ENCODE data around the gene NUBP2. TPM values are rescaled to one million over a fixed set of nuclear protein-coding genes. Genes with fewer than 3 reads are reported as not detected.

Gene NUBP2
- total RNA-seq, 1 experiment from 2014 or later = 50.1 TPM

DNA sequence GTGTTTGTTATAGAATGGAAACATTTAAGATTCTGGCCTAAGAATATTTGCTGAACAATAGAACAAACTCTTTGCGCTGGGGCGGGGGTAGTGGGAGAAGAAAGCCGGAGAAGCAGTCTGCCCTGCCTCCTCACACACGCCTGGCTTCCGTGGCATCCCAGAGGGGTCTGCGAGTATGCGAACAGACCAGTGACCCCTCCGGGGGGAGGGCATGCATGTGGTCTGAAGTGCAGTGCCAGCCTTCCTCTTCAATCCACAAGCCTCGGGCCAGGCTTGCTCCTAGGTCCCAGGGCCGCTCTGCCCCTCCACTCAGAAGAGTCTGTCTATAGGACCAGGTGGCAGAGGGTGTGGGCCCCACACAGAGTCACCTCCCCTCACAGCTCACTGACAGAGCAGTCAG is 24.9 kb downstream of the NUBP2 start:
- no peak for DNase-seq (ENCODE audit: low read depth)

DNA sequence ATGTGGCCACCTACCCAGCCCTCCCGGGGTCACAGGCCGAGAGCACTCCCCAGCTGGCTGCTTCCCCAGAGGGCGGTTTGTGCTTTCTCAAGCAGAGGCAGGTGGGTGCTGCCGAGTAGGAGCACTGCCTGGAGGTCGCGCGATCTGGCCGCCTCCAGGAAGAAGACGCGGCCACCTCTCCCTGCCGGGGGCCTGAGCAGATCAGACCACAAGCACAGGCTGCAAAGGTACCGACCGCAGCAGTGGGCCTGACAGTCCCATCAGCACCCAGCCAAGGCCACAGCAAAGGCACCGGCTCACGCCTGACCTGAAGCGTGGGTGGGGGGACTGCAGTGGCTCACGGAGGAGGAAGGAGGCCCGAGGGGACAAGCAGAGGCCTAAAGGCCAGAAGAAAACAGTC is 25.9 kb downstream of the NUBP2 start:
- no peak for DNase-seq (ENCODE audit: low read depth)

DNA sequence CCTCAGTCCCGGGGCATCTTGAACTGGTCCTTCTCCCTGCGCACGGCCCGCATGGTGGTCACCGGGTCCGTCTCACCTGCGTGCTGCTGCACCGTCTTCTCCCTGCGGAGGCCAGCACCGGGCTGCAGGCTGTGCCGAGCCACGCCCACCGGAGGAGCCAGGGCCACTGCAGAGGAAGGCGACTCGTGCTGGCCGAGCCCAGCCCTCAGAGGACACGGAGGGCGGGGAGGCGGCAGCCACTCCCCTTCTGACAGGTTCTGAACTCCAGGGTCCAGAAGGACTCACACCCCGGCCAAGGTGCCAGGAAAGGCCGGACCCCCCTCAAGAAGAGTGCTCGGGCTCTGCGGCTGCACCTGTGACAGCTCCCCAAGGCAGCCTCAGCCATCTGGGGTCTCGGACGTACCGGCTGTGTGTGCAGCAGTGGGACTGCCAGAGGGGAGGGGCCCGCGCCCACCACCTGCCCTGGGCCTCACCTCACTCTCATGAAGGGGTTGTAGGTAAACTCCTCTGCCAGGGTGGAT is 26.6 kb downstream of the NUBP2 start:
- DNase-seq (ENCODE audit: low read depth) = no peak

DNA sequence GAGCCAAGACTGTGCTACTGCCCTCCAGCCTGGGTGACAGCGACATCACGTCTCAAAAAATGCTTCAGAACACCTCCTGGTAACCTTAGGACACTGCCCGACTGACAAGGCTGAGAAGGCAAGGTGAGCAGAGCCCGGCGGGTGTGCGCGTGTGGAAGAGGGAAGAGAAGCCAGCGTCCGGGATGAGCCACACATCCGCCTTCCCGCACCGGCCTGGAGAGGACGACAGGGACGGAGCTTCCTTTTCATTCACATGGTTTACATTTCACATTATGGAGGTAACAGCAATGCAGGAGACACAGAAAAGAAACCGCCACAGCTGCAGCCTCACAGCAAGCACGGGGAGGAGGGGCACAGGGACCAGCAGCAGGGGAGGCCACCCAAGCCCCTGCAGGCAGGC is 27.3 kb downstream of the NUBP2 start:
- no peak for DNase-seq (ENCODE audit: low read depth)

DNA sequence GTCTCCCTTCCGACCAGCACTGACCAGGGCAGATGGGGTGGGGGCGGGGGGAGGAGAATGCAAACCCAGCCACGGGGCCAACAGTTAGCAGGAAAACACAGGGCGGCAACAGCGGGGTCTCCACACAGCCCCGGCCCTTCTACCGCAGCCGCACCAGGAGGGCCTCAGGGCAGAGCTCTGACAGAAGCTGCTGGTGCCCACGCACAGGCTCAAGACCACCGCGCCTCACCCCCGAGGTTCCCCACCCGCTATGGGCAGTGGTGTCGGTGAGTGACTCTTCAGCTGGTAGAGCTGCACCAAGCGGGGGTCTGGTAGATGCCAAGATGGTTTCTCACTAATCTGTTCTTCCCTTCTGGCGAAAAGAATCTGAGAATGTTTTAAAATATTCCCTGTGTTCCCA is 27.8 kb downstream of the NUBP2 start:
- no peak for DNase-seq (ENCODE audit: low read depth)

DNA sequence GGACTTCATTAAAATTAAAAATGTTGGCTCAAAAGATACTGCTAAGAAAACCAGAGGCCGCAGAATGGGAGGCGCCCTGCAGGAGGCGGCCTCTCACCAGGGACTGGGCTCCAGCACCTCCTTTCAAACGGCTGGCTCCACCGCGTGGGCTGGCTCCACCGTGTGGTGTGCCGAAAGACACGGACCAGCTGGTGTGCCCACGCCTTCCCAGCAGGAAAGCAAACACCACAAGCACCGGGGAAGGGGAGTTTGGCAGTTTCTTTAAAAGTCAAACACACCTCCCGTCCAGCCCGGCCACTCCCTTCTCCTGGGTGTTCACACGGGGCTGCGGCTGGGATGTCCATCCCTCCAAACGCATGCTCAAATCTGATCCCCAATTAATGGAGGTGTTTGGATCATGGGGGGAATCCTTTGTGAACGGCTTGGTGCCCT is 30.0 kb downstream of the NUBP2 start:
- peak; percentile 38 for DNase-seq (ENCODE audit: low read depth)

DNA sequence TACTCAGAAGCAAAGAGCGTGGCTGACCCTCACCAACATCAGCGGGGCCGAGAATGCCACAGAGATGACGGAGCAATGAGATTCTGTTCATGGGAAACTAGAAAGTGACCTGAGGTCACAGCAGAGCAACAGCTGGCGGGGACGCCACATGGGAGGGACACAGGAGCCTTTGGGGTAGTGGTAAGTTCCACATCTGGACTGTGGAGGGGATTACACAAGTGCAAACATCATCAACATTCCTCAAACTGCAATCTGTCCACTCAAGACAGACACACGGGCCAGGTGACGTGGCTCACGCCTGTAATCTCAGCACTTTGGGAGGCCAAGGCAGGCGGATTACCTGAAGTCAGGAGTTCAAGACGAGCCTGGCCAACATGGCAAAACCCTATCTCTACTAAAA is 32.7 kb downstream of the NUBP2 start:
- no peak for DNase-seq (ENCODE audit: low read depth)

DNA sequence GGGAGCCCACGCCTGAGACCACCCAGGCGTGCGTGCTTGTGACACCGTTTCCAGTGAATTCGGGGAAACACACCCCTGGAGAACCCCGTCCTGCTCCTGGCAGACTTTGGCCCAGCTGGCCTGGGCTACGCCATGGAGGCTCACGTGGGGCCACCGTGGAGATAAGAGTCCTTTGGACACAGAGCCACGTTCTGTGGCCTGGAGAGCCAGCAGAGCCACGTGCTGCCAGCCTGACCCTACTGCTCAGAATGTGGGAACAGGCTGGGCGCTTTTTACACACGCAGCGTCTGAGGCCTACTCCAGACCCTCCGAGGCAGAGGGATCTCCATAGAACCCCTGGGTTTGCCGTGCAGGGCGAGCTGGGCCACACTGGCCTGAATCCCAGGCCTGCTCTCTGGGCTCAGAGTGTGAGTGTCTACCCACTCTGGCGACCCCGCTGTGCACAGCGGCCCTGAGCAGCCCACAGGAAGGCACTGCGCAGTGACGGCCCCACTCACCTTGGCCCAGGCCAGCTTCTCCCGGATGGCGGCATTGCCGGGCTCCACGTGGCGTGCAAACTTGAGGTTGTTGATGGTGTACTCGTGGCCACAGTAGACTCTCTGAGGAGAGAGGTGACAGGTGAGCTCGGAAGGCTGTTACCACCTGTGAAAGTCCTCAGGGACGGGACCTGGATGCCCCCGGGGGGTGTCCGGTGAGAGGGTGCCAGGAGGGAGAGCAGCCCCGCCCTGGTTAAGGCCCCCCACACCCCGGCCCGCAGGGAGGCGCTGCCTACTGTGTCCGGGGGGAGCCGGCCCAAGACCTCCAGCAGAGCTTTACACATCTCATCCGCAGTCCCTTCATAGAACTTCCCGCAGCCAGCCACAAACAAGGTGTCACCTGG is 33.9 kb downstream of the NUBP2 start:
- no peak for DNase-seq (ENCODE audit: low read depth)

DNA sequence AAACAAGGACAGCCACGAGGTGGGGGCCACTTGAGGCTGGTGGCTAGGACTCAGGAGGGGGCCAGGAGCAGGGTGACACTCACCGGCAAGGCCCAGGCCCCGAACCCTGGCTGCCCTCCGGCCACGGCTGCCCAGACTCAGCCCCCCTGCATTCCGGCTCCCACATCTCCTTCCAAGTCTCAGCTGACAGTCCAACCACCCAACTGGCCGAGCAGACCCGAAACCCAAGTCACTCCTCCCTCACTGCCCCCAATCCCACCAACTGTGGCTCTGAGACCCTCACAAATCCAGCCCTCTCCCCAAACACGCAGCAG is 34.5 kb downstream of the NUBP2 start:
- DNase-seq (ENCODE audit: low read depth) = no peak

DNA sequence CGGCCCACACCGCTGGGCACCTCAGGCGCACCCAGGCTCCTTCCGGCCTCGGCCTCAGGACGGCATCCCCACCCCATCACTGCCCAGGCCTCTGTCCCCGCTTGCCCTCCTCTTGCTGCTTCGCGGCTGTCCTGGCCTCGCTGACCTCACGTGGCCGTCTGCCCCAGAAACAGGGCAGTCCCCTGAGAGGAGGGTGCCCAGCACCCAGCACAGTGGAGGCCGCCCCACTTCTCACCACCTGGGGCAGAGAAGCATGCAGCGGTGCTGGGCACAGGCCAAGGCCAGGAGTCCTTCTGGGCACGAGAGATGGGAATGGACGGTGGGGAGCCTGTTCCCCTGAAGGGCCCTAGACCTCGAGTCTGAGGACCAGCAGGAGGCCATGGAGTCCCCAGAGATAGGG is 35.0 kb downstream of the NUBP2 start:
- no peak for DNase-seq (ENCODE audit: low read depth)

DNA sequence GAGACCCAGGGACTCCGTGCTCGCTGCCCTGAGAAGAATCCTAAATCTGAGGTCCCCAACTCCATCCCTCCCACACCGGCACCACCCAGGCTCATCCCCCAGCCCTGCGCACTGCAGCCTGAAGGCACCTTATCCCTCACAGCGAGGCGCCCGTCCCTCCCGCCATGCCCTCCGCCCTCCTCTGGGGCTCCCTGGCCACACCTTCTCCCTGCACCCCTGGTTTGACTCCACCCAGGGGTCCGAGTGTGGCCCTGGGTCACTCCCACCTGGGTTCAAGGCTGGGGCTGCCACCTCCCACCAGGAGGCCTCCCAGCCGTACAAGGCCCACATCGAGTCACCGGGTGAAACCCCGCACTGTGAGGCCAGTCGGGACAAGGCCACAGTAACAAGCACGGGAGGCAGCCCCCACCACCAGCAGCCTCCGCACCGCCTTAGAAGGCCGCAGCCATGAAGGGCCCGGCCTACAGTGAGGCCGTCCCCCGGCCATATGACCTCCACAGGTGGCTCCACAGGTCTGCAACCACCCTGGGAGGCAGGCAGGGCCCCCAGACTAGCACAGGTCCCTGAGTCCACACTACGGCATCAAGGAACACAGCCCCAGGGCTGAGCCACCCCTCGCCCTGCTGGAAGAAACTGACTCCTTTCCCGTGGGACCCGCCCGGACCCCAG is 35.6 kb downstream of the NUBP2 start:
- no peak for DNase-seq (ENCODE audit: low read depth)

DNA sequence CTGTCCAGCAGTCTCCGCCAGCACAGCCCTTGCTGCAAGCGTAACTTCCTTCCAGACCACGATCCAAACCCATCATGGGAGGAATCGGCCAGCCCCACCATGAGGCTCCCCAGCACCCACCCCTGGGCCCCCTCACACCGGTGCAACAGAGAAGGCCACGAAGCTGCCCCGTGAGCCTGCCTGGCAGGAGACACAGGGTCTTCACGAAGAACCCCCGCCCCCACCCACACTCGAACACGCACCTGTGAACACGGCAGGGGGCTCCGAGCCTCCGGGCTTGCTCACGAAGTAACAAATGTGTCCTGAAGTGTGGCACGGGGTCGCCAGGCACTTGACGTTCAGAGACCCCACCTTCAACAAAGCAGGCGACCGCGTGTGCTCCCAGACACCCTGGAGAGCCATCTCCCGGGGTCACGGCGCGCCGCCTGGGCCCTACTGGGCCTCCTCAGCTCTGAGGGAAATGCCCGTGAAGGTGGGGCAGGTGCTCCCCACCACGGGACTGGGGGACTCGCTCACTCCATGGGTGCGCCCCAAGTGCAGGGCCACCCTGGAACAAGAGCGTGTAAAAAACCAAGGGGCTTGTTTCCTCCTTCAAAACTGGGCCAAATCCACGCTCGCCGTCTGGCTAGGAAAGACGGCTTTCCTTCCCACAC is 36.2 kb downstream of the NUBP2 start:
- DNase-seq (ENCODE audit: low read depth) = no peak

DNA sequence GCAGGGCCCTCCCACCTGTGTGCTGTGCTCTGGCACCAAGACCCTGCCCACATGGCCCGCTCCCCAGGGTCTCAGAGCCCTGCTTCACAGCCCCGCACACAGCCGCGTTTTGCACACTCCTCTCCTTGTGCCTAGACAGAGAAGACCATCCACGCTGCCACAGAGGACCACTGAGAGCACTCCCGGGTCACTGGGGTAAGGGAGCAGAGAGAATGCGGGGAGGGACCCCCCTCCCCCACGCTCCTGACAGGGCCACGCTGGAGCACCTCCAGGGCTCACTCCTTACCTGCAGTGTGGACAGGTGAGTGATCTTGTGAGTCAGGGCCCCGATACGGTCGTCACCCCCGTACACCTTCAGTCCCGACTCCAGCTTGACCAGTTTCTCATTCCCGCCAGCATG is 36.9 kb downstream of the NUBP2 start:
- DNase-seq (ENCODE audit: low read depth) = no peak

DNA sequence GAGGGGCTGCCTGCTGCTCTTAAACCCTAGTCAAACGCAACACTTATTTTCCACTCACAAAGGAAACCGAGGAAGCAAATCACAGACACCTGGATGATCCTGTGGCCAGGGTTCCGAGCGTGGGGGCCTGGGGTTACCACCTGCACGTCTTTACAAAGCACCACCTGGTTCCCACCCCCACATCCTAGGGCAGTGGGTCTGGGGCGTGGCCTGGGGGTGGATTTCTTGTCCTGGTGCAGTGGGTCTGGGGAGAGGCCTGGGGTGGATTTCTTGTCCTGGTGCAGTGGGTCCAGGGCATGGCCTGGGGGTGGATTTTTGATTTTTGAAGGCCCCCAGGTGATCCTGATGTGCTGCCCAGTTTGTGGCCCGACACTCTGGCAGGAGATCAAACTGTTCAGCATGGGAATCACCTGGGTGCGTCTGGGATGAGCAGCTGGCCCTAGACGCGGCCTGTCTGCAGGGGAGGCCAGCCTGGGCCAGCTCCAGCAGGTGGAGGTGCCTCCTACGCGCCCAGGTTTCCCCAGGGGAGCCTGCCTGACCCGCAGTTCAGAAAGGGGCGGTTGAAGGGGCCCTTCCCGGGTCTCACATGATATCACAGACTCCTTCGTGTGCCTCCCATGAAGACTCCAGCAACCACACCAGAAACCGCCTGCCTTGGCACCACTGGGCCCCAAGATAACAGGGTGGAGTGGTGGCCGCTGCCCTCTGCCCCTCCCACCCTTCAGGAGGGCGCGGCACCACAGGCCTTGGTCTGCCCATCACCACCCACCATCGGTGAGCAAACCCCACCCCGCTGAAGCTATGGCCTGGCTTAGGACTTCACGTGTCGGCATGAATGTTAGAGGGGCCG is 37.6 kb downstream of the NUBP2 start:
- DNase-seq (ENCODE audit: low read depth) = no peak

DNA sequence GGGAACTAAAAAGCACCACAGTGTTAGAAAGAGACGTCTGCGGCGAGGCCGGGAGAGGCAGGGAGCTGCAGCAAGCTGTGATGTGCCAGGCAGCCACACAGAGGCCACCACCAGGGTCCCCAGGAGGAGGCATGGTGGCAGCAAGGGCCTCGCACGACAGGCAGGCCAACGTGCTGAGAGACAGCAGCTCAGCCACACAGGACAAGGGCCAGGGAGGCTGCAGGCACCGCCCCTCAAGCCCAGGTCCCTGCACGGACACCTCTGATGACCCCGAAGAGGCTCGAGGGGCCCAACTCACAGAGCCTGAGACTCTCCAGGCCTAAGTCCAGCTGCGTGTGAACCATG is 38.2 kb downstream of the NUBP2 start:
- DNase-seq (ENCODE audit: low read depth) = no peak

DNA sequence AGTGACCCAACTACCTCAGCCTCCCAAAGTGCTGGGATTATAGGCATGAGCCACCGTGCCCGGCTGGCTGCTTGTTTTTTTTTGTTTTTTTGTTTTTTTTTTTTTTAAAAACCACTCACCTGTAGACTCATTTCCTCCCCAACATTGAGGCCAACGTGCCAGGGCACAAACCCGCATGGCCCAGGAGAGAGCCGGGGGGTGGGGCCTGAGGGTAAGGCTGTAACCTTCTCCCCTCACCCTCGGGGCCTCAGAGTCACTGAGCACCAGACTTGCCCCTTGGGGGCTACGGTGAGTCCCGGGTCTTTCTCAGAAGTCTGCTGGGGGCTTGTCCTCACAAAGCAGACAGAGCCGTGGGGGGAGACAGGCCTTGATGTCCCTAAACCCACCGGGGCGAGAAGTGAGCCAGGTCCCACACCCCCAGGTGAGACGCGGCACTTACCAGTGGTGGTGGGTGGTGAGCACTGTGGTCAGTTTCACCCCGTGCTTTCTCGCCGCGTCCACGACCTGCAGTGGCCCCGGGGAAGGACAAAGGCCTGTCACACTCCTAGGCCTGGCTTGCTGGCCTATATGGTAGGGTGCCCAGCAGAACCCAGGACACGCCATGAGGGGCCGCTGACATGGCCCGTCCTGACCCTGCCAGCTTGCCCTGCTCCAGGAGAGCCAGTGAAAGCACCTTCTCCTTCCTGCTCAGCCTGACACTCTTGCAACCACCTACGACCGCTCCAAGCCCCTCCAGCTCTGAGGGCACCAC is 39.3 kb downstream of the NUBP2 start:
- no peak for DNase-seq (ENCODE audit: low read depth)

DNA sequence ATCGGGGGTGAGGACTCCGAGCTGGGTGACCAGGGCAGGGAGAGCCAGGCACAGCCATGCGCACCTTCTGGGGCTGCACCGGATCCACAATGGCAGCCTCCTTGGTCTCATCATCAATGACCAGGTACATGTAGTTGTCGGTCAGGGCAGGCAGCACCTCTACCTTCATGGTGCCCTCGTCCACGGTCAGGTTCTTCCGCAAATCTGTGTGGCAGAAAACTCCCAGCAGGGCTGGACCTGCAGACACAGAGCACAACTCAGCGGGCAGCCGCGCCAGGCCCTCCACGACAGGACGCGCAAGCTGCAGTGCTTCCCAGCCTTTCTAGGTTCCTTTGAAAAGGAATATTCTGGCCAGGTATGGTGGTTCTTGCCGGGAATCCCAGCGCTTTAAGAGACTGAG is 40.0 kb downstream of the NUBP2 start:
- no peak for DNase-seq (ENCODE audit: low read depth)

DNA sequence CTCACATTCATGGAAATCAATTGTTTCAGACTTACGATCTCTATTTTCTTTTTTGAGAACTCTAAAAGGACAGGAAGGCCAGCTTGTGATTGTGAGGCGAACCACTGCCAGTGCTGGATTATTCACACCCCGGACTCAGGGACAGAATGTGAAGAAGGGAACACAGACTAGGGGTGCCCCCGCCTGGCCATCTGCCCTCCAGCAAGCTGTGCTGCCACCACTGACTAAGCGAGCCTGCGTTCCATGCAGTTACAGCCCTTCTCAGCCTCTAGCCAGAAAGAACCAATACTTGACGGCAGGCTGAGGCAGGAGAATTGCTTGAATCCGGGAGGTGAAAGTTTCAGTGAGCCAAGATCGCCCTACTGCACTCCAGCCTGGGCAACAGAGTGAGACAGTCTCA is 41.1 kb downstream of the NUBP2 start:
- peak; percentile 40 for DNase-seq (ENCODE audit: low read depth)

DNA sequence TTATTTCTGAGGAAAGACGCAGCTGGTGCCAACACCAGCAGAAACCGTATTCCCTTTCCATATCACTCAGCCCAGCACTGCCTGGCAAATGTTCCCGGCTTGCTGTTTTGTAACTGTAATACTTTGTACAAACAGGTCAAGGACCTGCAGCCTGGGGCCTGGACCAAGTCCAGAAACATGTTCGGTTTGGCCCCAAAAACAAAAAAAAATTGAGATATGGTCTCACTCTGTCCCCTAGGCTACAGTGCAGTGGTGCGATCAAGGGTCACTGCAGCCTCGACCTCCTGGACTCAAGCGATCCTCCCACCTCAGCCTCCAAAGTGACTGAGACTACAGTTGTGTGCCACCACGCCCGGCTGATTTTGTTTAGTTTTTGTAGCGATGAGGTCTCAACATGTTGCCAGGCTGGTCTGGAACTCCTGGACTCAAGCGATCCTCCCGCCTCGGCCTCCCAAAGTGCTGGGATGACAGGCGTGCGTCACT is 42.7 kb downstream of the NUBP2 start:
- DNase-seq (ENCODE audit: low read depth) = no peak

DNA sequence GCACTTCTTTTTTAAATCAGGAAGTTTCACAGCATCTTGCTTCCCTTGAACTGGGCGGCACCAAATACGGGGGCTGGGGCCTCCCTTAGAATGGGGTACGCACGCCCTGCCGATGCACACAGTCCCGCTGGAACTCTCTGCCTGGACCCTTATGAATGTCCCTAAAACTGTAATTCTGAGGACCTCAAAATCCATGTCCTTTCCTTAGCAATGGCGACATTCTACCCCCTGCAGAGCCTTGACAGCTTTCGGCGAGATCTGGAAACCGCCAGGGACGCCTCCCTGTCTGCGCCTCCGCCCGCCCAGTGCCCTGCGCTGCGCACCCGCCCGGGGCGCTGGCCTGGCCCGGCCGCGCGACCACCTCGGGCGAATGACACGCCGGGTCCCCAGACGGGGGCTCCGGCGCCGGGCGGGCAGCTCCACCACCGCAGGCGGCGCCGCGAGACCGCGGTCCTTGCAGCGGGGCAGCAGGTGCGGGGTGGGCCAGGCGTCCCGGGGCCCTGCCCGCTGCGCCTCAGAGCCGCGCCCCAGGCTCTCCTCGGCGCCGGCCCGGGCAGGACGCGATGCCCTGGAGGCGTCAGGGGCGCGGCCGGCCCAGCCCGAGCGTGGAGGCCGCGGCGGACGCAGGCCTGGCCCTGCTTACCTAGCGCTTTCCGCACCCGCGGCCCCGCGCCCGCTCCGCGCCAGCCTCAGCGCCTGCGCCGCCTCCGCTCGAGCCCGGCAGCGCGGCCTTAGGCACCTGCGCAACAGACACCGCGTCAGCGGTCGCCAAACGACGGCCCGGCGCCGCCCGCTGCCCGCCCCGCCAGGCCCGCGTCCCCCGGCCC is 43.3 kb downstream of the NUBP2 start:
- no peak for DNase-seq (ENCODE audit: low read depth)

Measured in RPMI7951 (cell line).